Thyroid gland (tissue), 4 donors: Measurements from ENCODE around the gene C1orf185. TPM values are rescaled to one million over a fixed set of nuclear protein-coding genes. Genes with fewer than 3 reads are reported as not detected.
A peak's percentile ranks its signal among the peaks of the same experiment; 100 is the strongest.
"Not testable (repeated sequence)": the region's sequence is repeated elsewhere in the genome, so short reads cannot be mapped to it uniquely, and the experiment has no call there.

ENCODE experiments used
- DNase-seq, 2 donors: peaks; one replicate each; pipeline ENCODE4 v3.0.0-alpha.2; 2019
- H3K27ac ChIP-seq, 3 donors: fragments of 200-600 bp; sonication (generic); 1 replicate in 2 of 3; 2 replicates in 1 of 3; pipeline ENCODE4 v1.5.1; 2016 to 2019; ENCODE audit warnings: mild to moderate bottlenecking in 1 of 3, moderate library complexity in 1 of 3
- H3K27me3 ChIP-seq: fragments of 200-600 bp; sonication (generic); one replicate; pipeline ENCODE4 v1.5.1; 2019
- H3K36me3 ChIP-seq, 2 donors: fragments of 200-600 bp; sonication (generic); one replicate each; pipeline ENCODE4 v1.5.1; 2016 to 2019
- H3K4me1 ChIP-seq, 2 donors: fragments of 200-600 bp; sonication (generic); one replicate each; pipeline ENCODE4 v1.5.1; 2017 to 2019
- H3K4me3 ChIP-seq, 3 donors: fragments of 200-600 bp; sonication (generic); replicated peaks in 1 of 3; 1 replicate in 2 of 3; 2 replicates in 1 of 3; pipeline ENCODE4 v1.5.1; 2016; ENCODE audit warnings: mild to moderate bottlenecking in 1 of 3
- H3K9me3 ChIP-seq: fragments of 200-600 bp; sonication (generic); one replicate; pipeline ENCODE4 v1.5.1; 2017
- CTCF ChIP-seq, 6 experiments: fragments of 200-600 bp in 3 of 6; fragments of 450-650 bp in 3 of 6; sonication (generic) in 3 of 6; IDR thresholded peaks; one replicate each; pipeline ENCODE4 v1.5.1; 2016 to 2019; ENCODE audit warnings: antibody characterized with exemption in 6 of 6, mild to moderate bottlenecking in 2 of 6, inconsistent platforms in 1 of 6, moderate library complexity in 1 of 6
- POLR2A ChIP-seq, 2 donors: fragments of 450-650 bp; IDR thresholded peaks; one replicate each; pipeline ENCODE4 v1.6.1; 2017; ENCODE audit warnings: antibody characterized with exemption in 2 of 2, mild to moderate bottlenecking in 2 of 2, moderate library complexity in 1 of 2
- WGBS, 2 donors: methylation state at CpG; one replicate each; pipeline ENCODE4 v1.1.5; 2017; 5-methylcytosine and 5-hydroxymethylcytosine counted together
- intact Hi-C: fragments of 100-400 bp; cut with DNase I; formaldehyde crosslinking; loops from one replicate; pipeline ENCODE4 v1.15.1; 2023
- total RNA-seq, 4 donors: library from RNA; depleted of rRNA; stranded (reverse); fragments of >200 nt; gene quantifications; one replicate each; pipeline ENCODE4 v1.2.3, GENCODE V29; 2016

C1orf185 gene
- total RNA-seq, 4 donors from 2014 or later, result not detected

GRCh38 chr1:51131185-51131584 lies 29.2 kb downstream of the C1orf185 start:
- 63 to 72% methylated on average over 3 of the region's 3 CpGs for WGBS, 2 donors

GRCh38 chr1:51133045-51133444 lies 31.0 kb downstream of the C1orf185 start:
- Histone ChIP-seq H3K4me3 (no peak overlapping the region), H3K9me3 (no peaks in the 10 kb centered on the region), H3K36me3 (no peaks in the 10 kb centered on the region), H3K4me1 (no peaks in the 10 kb centered on the region), H3K27ac (no peak overlapping the region), H3K27me3 (no peaks in the 10 kb centered on the region)
- DNase-seq, result no peak
- no peak for TF ChIP-seq CTCF (IDR thresholded peaks at IDR 0.05)
- TF ChIP-seq POLR2A (IDR thresholded peaks at IDR 0.05), result no peak
- intact Hi-C loops, result no loop called here
- WGBS, 2 donors, result 88 to 97% methylated on average over 2 of the region's 2 CpGs

More at GRCh38 chr1:51131185-51131584, 29.2 kb downstream of the C1orf185 start:
- Histone ChIP-seq H3K27me3 (no peaks in the 10 kb centered on the region), H3K27ac (no peak overlapping the region), H3K4me3 (no peak overlapping the region), H3K4me1 (no peaks in the 10 kb centered on the region), H3K9me3 (no peaks in the 10 kb centered on the region), H3K36me3 (no peaks in the 10 kb centered on the region)
- intact Hi-C loops, result no loop called here
- TF ChIP-seq CTCF (IDR thresholded peaks at IDR 0.05) (no peak), POLR2A (IDR thresholded peaks at IDR 0.05) (no peak)
- no peak for DNase-seq

- WGBS, 2 donors, result 49 to 62% methylated on average over 2 of the region's 2 CpGs
- H3K27me3 ChIP-seq, DNase-seq, H3K27ac ChIP-seq, H3K36me3 ChIP-seq, intact Hi-C loops, H3K9me3 ChIP-seq, H3K4me1 ChIP-seq, H3K4me3 ChIP-seq: not testable (repeated sequence)
These were observed 35.7 kb downstream of the C1orf185 start for GRCh38 chr1:51137696-51138095.

- no peak for DNase-seq
- WGBS, 2 donors, result 69 to 73% methylated on average over 2 of the region's 2 CpGs
- Histone ChIP-seq H3K27me3 (no peaks in the 10 kb centered on the region), H3K4me1 (no peaks in the 10 kb centered on the region), H3K27ac (no peak overlapping the region), H3K9me3 (no peaks in the 10 kb centered on the region), H3K36me3 (no peaks in the 10 kb centered on the region), H3K4me3 (no peak overlapping the region)
- TF ChIP-seq POLR2A (IDR thresholded peaks at IDR 0.05) (no peak), CTCF (IDR thresholded peaks at IDR 0.05) (peak in 1 of 6 experiments; percentile 16)
- intact Hi-C loops, result no loop called here
These were observed 37.4 kb downstream of the C1orf185 start for GRCh38 chr1:51139474-51139873.

- Histone ChIP-seq H3K4me1 (no peaks in the 10 kb centered on the region), H3K9me3 (no peaks in the 10 kb centered on the region), H3K27ac (no peak overlapping the region), H3K27me3 (no peaks in the 10 kb centered on the region), H3K4me3 (no peak overlapping the region), H3K36me3 (no peaks in the 10 kb centered on the region)
- WGBS, 2 donors, result 66 to 72% methylated on average over 2 of the region's 2 CpGs
- DNase-seq, result no peak
- no peak for TF ChIP-seq POLR2A (IDR thresholded peaks at IDR 0.05)
- no peak for TF ChIP-seq CTCF (IDR thresholded peaks at IDR 0.05)
- intact Hi-C loops, result no loop called here
These were observed 45.4 kb downstream of the C1orf185 start for GRCh38 chr1:51147394-51147793.

GRCh38 chr1:51154776-51155175 lies 52.7 kb downstream of the C1orf185 start:
- no peak for DNase-seq
- no peak overlapping the region for H3K27ac ChIP-seq
- no peaks in the 10 kb centered on the region for H3K36me3 ChIP-seq
- WGBS, 2 donors, result 97 to 100% methylated on average over 1 of the region's 1 CpG
- H3K4me1 ChIP-seq, result no peaks in the 10 kb centered on the region
- TF ChIP-seq CTCF (IDR thresholded peaks at IDR 0.05) (no peak), POLR2A (IDR thresholded peaks at IDR 0.05) (no peak)
- no peaks in the 10 kb centered on the region for H3K9me3 ChIP-seq
- no peaks in the 10 kb centered on the region for H3K27me3 ChIP-seq
- no peak overlapping the region for H3K4me3 ChIP-seq
- intact Hi-C loops, result no loop called here
